ENCODE measurements around the gene RPS18.

GRCh38 chr6:33276864-33277662, 5.2 kb downstream of the RPS18 start, which contains the start of gene B3GALT4:
- TF ChIP-seq CTCF (conservative IDR thresholded peaks at IDR 0.05; ENCODE audit: low read length) (peak; percentile 53), EZH2phosphoT487 (IDR thresholded peaks at IDR 0.05; ENCODE audit: borderline replicate concordance, low read depth, low read length) (no peak)
